GM12878 (cell line): ENCODE results near the gene NTF4.

Source experiments
- EGR1 ChIP-seq, 2 experiments: IDR thresholded peaks; 1 replicate in 1 of 2; 2 replicates in 1 of 2; pipeline ENCODE4 v1.6.1; 2011 to 2012; ENCODE audit warnings: low read depth in 2 of 2, low read length in 2 of 2, borderline replicate concordance in 1 of 2, mild to moderate bottlenecking in 1 of 2, moderate library complexity in 1 of 2
- EP300 ChIP-seq, 2 experiments: fragments of 150-350 bp in 1 of 2; IDR thresholded peaks; 2 replicates each; pipeline ENCODE4 v1.6.1; 2011 to 2012; ENCODE audit warnings: low read depth in 2 of 2, low read length in 2 of 2, borderline replicate concordance in 1 of 2, improper control_type of control experiment in 1 of 2, inconsistent platforms in 1 of 2; ENCODE audit not compliant: control insufficient read depth in 1 of 2
- ESRRA ChIP-seq: IDR thresholded peaks from 2 replicates; pipeline ENCODE4 v1.6.1; 2012; ENCODE audit warnings: mild to moderate bottlenecking, low read length, improper control_type of control experiment
- HDAC2 ChIP-seq: fragments of 200-600 bp; sonication (generic); IDR thresholded peaks from 2 replicates; pipeline ENCODE4 v1.6.1; 2017
- NR2C2 ChIP-seq: IDR thresholded peaks from 2 replicates; pipeline ENCODE4 v1.6.1; 2011; ENCODE audit warnings: borderline replicate concordance, low read depth; ENCODE audit not compliant: control insufficient read depth, insufficient read length
- RFX5 ChIP-seq: IDR thresholded peaks from 2 replicates; pipeline ENCODE4 v1.6.1; 2011; ENCODE audit warnings: low read depth, low read length, improper control_type of control experiment
- TF ChIP-seq, protein P1 (sequence below), 3 experiments: IDR thresholded peaks in 2 of 3; conservative IDR thresholded peaks in 1 of 3; 2 replicates each; pipeline ENCODE4 v1.5.1; 2011; ENCODE audit warnings: low read depth in 3 of 3, low read length in 3 of 3, mild to moderate bottlenecking in 3 of 3, control low read depth in 2 of 3, moderate library complexity in 2 of 3, inconsistent platforms in 1 of 3, mixed read lengths in 1 of 3; ENCODE audit not compliant: control insufficient read depth in 2 of 3, insufficient read depth in 1 of 3; ENCODE audit errors: extremely low read depth in 1 of 3
- TF ChIP-seq, protein P2 (sequence below): IDR thresholded peaks from 2 replicates; pipeline ENCODE4 v1.6.1; 2011; ENCODE audit warnings: borderline replicate concordance, low read depth, mild to moderate bottlenecking, moderate library complexity, mixed read lengths, low read length; ENCODE audit not compliant: insufficient read depth; ENCODE audit errors: extremely low read length

DNA sequence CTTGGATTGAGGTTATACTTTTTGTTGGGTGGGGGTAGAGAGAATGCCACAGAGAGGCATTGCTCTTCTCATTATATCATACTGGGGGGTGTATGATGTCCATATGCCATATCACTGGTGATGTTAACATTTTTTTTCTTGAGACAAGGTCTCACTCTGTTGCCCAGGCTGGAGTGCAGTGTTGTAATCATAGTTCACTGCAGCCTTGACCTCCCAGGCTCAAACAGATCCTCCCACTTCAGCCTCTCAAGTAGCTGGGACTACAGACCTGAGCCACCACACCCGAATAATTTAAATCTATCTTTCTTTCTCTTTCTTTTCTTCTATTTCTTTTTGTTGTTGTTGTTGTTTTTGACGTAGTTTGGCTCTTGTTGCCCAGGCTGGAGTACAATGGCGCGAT is 15.8 kb upstream of the NTF4 start:
- TF ChIP-seq, protein P1, sequence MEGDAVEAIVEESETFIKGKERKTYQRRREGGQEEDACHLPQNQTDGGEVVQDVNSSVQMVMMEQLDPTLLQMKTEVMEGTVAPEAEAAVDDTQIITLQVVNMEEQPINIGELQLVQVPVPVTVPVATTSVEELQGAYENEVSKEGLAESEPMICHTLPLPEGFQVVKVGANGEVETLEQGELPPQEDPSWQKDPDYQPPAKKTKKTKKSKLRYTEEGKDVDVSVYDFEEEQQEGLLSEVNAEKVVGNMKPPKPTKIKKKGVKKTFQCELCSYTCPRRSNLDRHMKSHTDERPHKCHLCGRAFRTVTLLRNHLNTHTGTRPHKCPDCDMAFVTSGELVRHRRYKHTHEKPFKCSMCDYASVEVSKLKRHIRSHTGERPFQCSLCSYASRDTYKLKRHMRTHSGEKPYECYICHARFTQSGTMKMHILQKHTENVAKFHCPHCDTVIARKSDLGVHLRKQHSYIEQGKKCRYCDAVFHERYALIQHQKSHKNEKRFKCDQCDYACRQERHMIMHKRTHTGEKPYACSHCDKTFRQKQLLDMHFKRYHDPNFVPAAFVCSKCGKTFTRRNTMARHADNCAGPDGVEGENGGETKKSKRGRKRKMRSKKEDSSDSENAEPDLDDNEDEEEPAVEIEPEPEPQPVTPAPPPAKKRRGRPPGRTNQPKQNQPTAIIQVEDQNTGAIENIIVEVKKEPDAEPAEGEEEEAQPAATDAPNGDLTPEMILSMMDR (IDR thresholded peaks at IDR 0.05 in 2 of 3, conservative IDR thresholded peaks at IDR 0.05 in 1 of 3; ENCODE audit: control insufficient read depth in 2 of 3, extremely low read depth in 1 of 3, insufficient read depth in 1 of 3, low read depth in 3 of 3, low read length in 3 of 3) = no peak
- TF ChIP-seq NR2C2 = no peak
- TF ChIP-seq EGR1 (IDR thresholded peaks at IDR 0.05; ENCODE audit: borderline replicate concordance in 1 of 2, low read depth in 2 of 2, low read length in 2 of 2) = no peak
- no peak for TF ChIP-seq HDAC2
- no peak for TF ChIP-seq EP300 (IDR thresholded peaks at IDR 0.05; ENCODE audit: borderline replicate concordance in 1 of 2, control insufficient read depth in 1 of 2, low read depth in 2 of 2, low read length in 2 of 2)
- no peak for TF ChIP-seq RFX5
- TF ChIP-seq, protein P2, sequence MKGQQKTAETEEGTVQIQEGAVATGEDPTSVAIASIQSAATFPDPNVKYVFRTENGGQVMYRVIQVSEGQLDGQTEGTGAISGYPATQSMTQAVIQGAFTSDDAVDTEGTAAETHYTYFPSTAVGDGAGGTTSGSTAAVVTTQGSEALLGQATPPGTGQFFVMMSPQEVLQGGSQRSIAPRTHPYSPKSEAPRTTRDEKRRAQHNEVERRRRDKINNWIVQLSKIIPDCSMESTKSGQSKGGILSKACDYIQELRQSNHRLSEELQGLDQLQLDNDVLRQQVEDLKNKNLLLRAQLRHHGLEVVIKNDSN = no peak
- no peak for TF ChIP-seq ESRRA
